Measurements from ENCODE around the gene MTHFD2L.

Gene MTHFD2L

DNA sequence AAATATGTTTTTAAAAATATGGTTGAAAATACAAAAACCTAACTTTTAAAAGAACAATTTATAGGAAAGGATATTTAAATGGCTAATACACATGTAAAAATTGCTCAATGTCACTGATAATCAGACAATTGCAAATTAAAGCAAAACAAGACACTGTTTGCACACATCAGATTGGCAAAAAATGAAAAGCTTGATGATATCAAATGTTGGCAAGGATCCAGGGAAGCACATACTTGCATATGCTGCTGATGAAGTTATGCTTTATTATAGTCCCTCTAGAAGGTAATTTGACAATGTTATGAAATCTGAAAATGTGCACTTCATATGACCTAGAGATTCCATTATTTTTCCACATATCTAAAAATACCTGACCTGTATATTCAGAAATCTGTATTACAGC lies 104.6 kb downstream of the MTHFD2L start:
- ATAC-seq (ENCODE audit: low read depth) (no peak), DNase-seq (ENCODE audit: low spot score) (no peak)
- Histone ChIP-seq H3K9me3 (ENCODE audit: severe bottlenecking) (no peaks in the 10 kb centered on the region), H3K27ac (ENCODE audit: poor library complexity, severe bottlenecking) (no peak overlapping the region), H3K4me1 (ENCODE audit: insufficient read depth, poor library complexity, severe bottlenecking) (peaks cover 18% of the 10 kb centered on the region), H3K4me3 (ENCODE audit: severe bottlenecking) (no peak overlapping the region), H3K27me3 (ENCODE audit: insufficient read depth, poor library complexity, severe bottlenecking) (no peaks in the 10 kb centered on the region), H3K36me3 (ENCODE audit: low read depth) (no peaks in the 10 kb centered on the region)
- TF ChIP-seq, protein P1, sequence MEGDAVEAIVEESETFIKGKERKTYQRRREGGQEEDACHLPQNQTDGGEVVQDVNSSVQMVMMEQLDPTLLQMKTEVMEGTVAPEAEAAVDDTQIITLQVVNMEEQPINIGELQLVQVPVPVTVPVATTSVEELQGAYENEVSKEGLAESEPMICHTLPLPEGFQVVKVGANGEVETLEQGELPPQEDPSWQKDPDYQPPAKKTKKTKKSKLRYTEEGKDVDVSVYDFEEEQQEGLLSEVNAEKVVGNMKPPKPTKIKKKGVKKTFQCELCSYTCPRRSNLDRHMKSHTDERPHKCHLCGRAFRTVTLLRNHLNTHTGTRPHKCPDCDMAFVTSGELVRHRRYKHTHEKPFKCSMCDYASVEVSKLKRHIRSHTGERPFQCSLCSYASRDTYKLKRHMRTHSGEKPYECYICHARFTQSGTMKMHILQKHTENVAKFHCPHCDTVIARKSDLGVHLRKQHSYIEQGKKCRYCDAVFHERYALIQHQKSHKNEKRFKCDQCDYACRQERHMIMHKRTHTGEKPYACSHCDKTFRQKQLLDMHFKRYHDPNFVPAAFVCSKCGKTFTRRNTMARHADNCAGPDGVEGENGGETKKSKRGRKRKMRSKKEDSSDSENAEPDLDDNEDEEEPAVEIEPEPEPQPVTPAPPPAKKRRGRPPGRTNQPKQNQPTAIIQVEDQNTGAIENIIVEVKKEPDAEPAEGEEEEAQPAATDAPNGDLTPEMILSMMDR (IDR thresholded peaks at IDR 0.05; ENCODE audit: poor library complexity, severe bottlenecking), result no peak

DNA sequence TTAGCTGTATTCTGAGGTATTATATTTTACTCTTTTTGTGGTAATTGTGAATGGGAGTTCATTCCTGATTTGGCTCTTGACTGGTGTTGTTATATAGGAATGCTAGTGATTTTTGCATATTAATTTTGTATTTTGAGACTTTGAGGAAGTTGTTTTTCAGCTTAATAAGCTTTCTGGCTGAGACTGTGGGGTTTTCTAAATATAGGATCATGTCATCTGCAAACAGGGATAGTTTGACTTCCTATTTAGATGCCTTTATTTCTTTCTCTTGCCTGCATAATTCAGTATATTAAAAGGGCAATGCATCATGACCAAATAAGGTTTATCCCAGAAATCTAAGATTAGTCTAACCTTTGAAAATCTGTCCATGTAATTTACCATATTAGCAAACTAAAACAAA lies 105.6 kb downstream of the MTHFD2L start:
- H3K27ac ChIP-seq (ENCODE audit: poor library complexity, severe bottlenecking), result no peak overlapping the region
- ATAC-seq (ENCODE audit: low read depth) (no peak), DNase-seq (ENCODE audit: low spot score) (no peak)

DNA sequence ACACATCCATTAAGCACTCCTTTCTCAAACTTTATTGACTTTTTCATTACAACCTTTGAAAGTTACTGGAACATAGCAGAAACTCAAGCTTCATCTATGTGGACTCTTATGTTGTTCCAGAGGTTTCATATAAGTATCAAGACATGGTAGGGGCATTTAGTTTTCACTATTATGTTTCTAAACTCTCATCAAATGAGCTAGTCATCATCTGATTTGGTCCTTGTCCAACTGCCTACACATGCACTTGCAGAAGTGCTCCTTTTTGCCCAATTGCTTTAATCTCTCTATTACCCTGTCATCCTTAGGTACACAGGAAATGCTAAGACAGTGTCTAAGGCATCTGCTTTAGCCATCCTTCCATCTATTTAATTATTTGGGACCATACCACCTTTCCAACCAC lies 108.2 kb downstream of the MTHFD2L start:
- TF ChIP-seq, protein P1 (IDR thresholded peaks at IDR 0.05; ENCODE audit: poor library complexity, severe bottlenecking), result no peak
- peaks cover 39% of the 10 kb centered on the region for H3K4me1 ChIP-seq (ENCODE audit: insufficient read depth, poor library complexity, severe bottlenecking)
- no peaks in the 10 kb centered on the region for H3K27me3 ChIP-seq (ENCODE audit: insufficient read depth, poor library complexity, severe bottlenecking)
- ATAC-seq (ENCODE audit: low read depth), result no peak
- H3K36me3 ChIP-seq (ENCODE audit: low read depth), result no peaks in the 10 kb centered on the region
- no peaks in the 10 kb centered on the region for H3K9me3 ChIP-seq (ENCODE audit: severe bottlenecking)
- H3K27ac ChIP-seq (ENCODE audit: poor library complexity, severe bottlenecking), result no peak overlapping the region
- no peak overlapping the region for H3K4me3 ChIP-seq (ENCODE audit: severe bottlenecking)
- no peak for DNase-seq (ENCODE audit: low spot score)

More for the DNA sequence above, 105.6 kb downstream of the MTHFD2L start:
- Histone ChIP-seq H3K4me1 (ENCODE audit: insufficient read depth, poor library complexity, severe bottlenecking) (peaks cover 27% of the 10 kb centered on the region), H3K27me3 (ENCODE audit: insufficient read depth, poor library complexity, severe bottlenecking) (no peaks in the 10 kb centered on the region), H3K4me3 (ENCODE audit: severe bottlenecking) (no peak overlapping the region), H3K9me3 (ENCODE audit: severe bottlenecking) (no peaks in the 10 kb centered on the region), H3K36me3 (ENCODE audit: low read depth) (no peaks in the 10 kb centered on the region)
- TF ChIP-seq, protein P1 (IDR thresholded peaks at IDR 0.05; ENCODE audit: poor library complexity, severe bottlenecking), result no peak

DNA sequence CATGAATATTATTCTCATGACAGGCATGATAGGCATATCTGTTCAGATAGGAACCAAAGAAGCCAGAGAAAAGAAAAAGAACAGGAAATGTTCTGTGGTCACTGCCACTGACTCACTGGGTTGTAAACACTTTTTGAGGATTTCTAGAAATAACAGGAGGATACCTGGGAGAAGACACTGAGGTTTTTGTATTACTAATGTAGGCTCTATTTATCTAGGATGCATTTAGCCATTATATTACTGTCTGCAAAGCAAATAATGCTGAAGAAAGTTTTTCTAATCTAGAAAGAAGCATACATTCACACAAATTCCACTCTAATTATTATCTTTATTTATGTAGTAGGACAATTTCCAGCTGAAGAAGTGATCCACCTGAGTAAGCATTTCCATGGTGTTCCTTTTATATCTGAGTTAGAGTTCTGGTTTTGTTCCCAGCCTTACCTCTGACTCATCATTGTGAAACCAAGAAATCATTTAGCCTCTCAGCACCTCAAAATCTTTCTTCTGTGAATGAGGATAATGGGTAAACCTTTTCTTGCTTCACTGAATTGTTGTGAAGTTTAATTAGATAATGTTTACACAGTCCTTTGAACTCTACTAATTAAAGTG lies 110.2 kb downstream of the MTHFD2L start:
- Histone ChIP-seq H3K4me1 (ENCODE audit: insufficient read depth, poor library complexity, severe bottlenecking) (peaks cover 39% of the 10 kb centered on the region), H3K27ac (ENCODE audit: poor library complexity, severe bottlenecking) (peak overlapping the region; percentile 76), H3K27me3 (ENCODE audit: insufficient read depth, poor library complexity, severe bottlenecking) (no peaks in the 10 kb centered on the region), H3K9me3 (ENCODE audit: severe bottlenecking) (no peaks in the 10 kb centered on the region), H3K4me3 (ENCODE audit: severe bottlenecking) (no peak overlapping the region), H3K36me3 (ENCODE audit: low read depth) (no peaks in the 10 kb centered on the region)
- no peak for DNase-seq (ENCODE audit: low spot score)
- TF ChIP-seq, protein P1 (IDR thresholded peaks at IDR 0.05; ENCODE audit: poor library complexity, severe bottlenecking), result no peak
- peak; percentile 89 for ATAC-seq (ENCODE audit: low read depth)

DNA sequence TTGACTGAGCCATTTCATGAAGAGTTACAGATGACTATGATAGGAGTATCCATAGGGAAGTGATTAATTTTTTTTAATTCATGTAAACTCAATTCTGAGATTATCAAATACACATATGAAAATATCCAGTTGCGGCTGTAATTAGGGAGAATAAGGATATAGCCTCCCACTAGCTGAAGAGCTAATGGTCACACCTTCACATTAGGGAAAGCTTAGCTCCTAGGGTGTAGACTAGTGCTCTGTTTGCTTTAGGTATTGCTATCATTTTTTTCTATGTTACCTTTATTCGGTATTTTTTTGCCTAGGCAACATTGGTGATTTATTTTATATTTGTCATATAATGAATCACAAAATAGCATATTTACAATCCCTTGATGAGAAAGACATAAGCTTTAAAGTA lies 110.7 kb downstream of the MTHFD2L start:
- Histone ChIP-seq H3K9me3 (ENCODE audit: severe bottlenecking) (no peaks in the 10 kb centered on the region), H3K4me3 (ENCODE audit: severe bottlenecking) (no peak overlapping the region), H3K4me1 (ENCODE audit: insufficient read depth, poor library complexity, severe bottlenecking) (peaks cover 39% of the 10 kb centered on the region), H3K27ac (ENCODE audit: poor library complexity, severe bottlenecking) (peak overlapping the region; percentile 76), H3K27me3 (ENCODE audit: insufficient read depth, poor library complexity, severe bottlenecking) (no peaks in the 10 kb centered on the region), H3K36me3 (ENCODE audit: low read depth) (no peaks in the 10 kb centered on the region)
- no peak for DNase-seq (ENCODE audit: low spot score)
- ATAC-seq (ENCODE audit: low read depth), result peak; percentile 24
- TF ChIP-seq, protein P1 (IDR thresholded peaks at IDR 0.05; ENCODE audit: poor library complexity, severe bottlenecking), result no peak
